ENCODE data around the gene NRP1.

- TF ChIP-seq POLR2A (IDR thresholded peaks at IDR 0.05) (no peak), CTCF (IDR thresholded peaks at IDR 0.05) (no peak)
Observed at GRCh38 chr10:33274096-33274785, 60.2 kb downstream of the NRP1 start.
